ENCODE results near the gene GYPC.

Gene GYPC

DNA sequence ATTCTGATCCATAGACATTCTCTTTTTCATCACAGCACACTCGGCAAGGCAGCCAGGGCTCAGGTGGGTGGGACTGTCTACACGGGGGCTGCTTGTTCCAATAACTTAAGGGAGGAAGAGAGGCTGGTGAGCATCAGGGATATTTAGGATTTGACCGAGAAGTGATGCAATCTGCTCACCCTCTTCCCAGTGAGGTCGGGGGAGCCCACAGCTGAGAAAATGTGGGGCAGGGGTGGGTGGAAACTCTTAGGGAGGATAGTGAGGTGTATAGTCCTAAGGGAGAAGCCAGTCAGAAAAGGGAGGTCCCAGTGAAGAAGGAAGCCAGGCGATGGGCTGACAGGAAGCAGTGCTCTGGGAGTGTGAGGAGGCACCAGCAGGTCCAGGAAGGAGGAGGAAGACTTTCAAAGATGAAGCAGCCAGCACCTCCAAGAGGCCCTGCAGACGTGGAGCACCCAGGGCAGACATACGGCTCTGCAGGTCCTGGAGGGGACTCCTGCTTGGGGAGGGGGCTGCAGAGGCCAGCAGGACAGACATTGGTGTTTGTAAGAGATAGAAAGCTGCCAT is 76.8 kb downstream of the GYPC start:
- no peak for DNase-seq (ENCODE audit: low spot score)

DNA sequence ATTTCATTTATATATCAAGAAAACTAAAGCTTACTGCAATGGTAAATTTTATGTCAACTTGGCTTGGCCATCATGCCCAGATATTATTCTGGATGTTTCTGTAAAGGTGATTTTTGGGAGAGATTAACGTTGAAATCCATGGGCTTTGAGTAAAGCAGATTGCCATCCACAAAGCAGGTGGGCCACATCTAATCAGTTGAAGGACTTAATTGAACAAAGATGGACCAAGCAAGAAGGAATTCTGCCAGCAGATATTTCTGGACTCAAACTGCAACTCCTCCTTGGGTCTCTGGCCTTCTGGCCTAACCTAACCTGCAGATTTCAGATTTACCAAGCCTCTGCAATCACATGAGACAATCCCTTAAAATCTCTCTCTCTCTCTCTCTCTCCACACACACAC is 77.8 kb downstream of the GYPC start:
- no peak for DNase-seq (ENCODE audit: low spot score)

DNA sequence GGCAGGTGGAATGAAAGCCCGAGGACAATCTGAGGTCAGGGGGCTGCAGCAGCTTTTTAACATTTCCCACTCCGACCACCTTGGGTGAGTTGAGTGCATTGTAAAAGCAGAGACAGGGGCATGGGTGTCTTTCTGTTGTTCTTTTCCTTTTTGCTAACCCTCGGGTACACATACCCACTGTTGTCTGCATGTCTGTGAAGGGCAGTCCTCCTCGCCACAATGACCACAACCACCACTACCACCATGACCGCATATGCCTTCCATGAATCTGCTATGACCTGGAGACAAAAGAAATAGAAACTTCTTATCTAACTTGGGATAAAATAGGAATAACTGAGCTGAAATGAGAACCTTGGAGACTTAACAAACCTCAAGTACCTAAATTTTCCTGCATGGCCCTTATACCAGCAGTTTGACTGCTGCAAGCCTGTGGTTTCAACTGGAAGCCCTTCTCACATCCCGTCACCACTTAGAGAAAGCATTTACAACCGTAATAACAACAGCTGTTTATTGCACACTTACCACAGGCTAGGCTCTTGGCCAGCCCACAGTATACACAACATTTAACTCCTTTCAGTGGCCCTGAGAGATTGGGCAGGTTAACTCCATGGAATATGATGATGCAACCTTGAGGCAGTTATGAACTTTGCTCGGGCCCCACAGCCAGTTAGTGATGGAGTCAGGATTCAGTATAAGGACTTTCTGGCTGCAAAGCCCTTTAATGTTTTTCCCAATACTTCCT is 80.3 kb downstream of the GYPC start:
- no peak for DNase-seq (ENCODE audit: low spot score)

DNA sequence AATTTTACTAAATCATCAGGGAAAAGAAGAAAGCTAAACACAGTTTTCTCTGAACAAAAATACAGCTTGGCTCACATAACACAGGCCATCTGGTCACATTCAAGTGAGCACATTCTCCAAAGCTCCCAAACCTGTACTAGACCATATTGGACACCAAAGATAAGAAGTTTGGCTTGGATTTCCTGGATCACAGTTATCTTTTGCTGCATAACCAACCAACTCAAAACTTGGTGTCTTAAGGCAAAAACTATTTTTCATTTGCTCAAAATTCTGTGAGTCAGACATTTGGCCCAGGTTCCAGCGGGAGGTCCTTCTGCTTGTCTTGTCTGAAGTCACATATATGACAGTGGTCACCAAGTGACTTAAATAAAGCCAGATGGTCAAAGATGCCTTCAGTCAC is 83.2 kb downstream of the GYPC start:
- no peak for DNase-seq (ENCODE audit: low spot score)

DNA sequence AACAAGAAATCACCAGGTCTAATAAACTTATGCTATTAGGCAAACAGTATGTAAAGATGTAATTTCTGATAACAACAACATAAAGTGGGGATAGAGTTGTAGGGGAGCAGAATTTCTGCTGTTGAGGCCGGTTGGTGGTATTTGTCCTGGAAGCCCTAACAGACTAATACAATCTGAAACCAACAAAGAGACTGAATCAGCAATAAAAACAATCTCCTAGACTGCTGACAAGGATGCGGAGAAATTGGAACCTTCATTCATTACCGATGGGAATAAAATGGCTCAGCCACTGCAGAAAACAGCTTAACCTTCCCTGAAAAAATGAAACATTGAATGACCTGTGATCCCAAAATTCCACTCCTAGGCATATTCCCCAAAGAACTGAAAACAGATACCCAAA is 88.7 kb downstream of the GYPC start:
- DNase-seq (ENCODE audit: low spot score), result no peak
